Adrenal gland (tissue), 12 donors: ENCODE data around the gene CT47C1. TPM values are rescaled to one million over a fixed set of nuclear protein-coding genes. Genes with fewer than 3 reads are reported as not detected.

Experiments used
- DNase-seq, 7 donors: peaks; one replicate each; pipeline ENCODE4 v3.0.0-alpha.2; 2019 to 2020
- H3K27ac ChIP-seq, 5 donors: fragments of 200-600 bp; sonication (generic) in 4 of 5; 1 replicate in 3 of 5; 2 replicates in 2 of 5; pipeline versions ENCODE4 v1.5.1 to v1.8.0; 2016 to 2020; ENCODE audit warnings: mild to moderate bottlenecking in 1 of 5
- H3K27me3 ChIP-seq: fragments of 200-600 bp; 2 replicates; pipeline ENCODE4 v1.8.0; 2021
- H3K36me3 ChIP-seq, 2 donors: fragments of 200-600 bp; replicated peaks in 1 of 2; 1 replicate in 1 of 2; 2 replicates in 1 of 2; pipeline versions ENCODE4 v1.5.1 to v1.8.0; 2018 to 2022
- H3K4me1 ChIP-seq, 2 donors: fragments of 200-600 bp; replicated peaks in 1 of 2; 1 replicate in 1 of 2; 2 replicates in 1 of 2; pipeline versions ENCODE4 v1.5.1 to v1.8.0; 2018 to 2021
- H3K4me3 ChIP-seq, 4 donors: fragments of 200-600 bp; sonication (generic) in 3 of 4; one replicate each; pipeline ENCODE4 v1.5.1; 2016 to 2018
- H3K9me3 ChIP-seq, 3 donors: fragments of 200-600 bp; sonication (generic) in 1 of 3; replicated peaks in 1 of 3; 1 replicate in 2 of 3; 2 replicates in 1 of 3; pipeline versions ENCODE4 v1.5.1 to v1.8.0; 2016 to 2021
- POLR2A ChIP-seq, 2 donors: fragments of 450-650 bp; IDR thresholded peaks; one replicate each; pipeline ENCODE4 v1.6.1; 2017; ENCODE audit warnings: antibody characterized with exemption in 2 of 2, mild to moderate bottlenecking in 2 of 2, moderate library complexity in 1 of 2
- WGBS, 4 donors: extraction: QIAGEN DNeasy Blood & Tissue Kit in 2 of 4; methylation state at CpG; one replicate each; pipeline versions ENCODE4 v1.1.5 to v1.1.7; 2013 to 2017; 5-methylcytosine and 5-hydroxymethylcytosine counted together
- intact Hi-C, 2 donors: fragments of 100-400 bp; cut with DNase I; formaldehyde crosslinking; loops; one replicate each; pipeline versions ENCODE4 v1.14.1 to v1.15.0; 2022 to 2023
- polyA plus RNA-seq, 3 donors: library from polyadenylated mRNA; stranded (reverse); fragments of 200-250 nt in 2 of 3; fragments of 350-450 nt in 1 of 3; fragmentation: Illumina TruSeq in 1 of 3; extraction: RNeasy Lipid Tissue Mini Kit (QIAGEN cat#74804) in 1 of 3; gene quantifications; one replicate each; pipeline ENCODE4 v1.2.3, GENCODE V29; 2013 to 2014
- total RNA-seq, 9 donors: library from RNA; depleted of rRNA in 4 of 9; stranded (reverse); fragments of >200 nt in 4 of 9; fragments of 120-200 nt in 1 of 9; fragmentation: NEBNext Ultra II Directional in 1 of 9; extraction: Animal tissue kit (Norgen Biotek cat#: 25700) in 1 of 9; gene quantifications; one replicate each; pipeline versions ENCODE4 v1.1.0 to v1.2.4, GENCODE V29; 2013 to 2023
- TF ChIP-seq, protein P1 (sequence below), 6 experiments: fragments of 450-650 bp in 4 of 6; fragments of 200-600 bp in 2 of 6; sonication (generic) in 1 of 6; IDR thresholded peaks; 1 replicate in 5 of 6; 2 replicates in 1 of 6; pipeline versions ENCODE4 v1.5.1 to v1.8.0; 2016 to 2021; ENCODE audit warnings: antibody characterized with exemption in 6 of 6, mild to moderate bottlenecking in 2 of 6, moderate library complexity in 1 of 6
- donor health status: healthy with polysubstance abuse.
- donor health status: Bipolar disorder and iron deficiency.
- donor health status: DM: yes; HTN: yes; CAD: no.
- donor health status: DM: no; HTN: no; CAD: no.
- donor health status: DM: no; HTN: no; CAD: no.
- donor health status: DM: yes; HTN: yes; CAD: no.

The CT47C1 gene
- total and polyA plus RNA-seq, 12 donors = not detected

DNA sequence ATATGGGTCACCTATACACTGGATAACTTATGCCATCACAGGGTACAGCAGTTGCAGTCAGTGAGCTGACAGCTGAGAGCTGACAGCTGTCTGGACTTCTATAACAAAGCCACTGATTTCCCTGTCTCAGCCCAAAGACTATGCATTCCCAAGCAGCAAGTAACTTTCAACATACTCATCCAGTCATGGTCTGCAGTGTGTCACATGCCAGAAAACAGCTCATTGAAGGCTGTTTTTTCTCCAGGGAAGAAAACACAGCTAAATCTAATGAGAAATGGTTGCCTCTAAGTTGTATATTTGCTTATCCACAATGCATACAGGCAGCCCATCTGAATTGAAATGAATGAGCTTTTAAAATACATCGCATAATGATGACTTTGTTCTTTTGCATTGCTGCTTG is 48.5 kb downstream of the CT47C1 start:
- Histone ChIP-seq H3K4me3 (no peak overlapping the region), H3K27me3 (peaks cover 6% of the 10 kb centered on the region), H3K27ac (no peak overlapping the region), H3K36me3 (no peaks in the 10 kb centered on the region), H3K4me1 (no peaks in the 10 kb centered on the region), H3K9me3 (no peaks in the 10 kb centered on the region)
- intact Hi-C loops = no loop called here
- 87 to 93% (median 89%) methylated on average over 1 of the region's 1 CpG for WGBS, 4 donors
- no peak for TF ChIP-seq POLR2A (IDR thresholded peaks at IDR 0.05)
- TF ChIP-seq, protein P1, sequence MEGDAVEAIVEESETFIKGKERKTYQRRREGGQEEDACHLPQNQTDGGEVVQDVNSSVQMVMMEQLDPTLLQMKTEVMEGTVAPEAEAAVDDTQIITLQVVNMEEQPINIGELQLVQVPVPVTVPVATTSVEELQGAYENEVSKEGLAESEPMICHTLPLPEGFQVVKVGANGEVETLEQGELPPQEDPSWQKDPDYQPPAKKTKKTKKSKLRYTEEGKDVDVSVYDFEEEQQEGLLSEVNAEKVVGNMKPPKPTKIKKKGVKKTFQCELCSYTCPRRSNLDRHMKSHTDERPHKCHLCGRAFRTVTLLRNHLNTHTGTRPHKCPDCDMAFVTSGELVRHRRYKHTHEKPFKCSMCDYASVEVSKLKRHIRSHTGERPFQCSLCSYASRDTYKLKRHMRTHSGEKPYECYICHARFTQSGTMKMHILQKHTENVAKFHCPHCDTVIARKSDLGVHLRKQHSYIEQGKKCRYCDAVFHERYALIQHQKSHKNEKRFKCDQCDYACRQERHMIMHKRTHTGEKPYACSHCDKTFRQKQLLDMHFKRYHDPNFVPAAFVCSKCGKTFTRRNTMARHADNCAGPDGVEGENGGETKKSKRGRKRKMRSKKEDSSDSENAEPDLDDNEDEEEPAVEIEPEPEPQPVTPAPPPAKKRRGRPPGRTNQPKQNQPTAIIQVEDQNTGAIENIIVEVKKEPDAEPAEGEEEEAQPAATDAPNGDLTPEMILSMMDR (IDR thresholded peaks at IDR 0.05) = no peak
- DNase-seq = no peak

Other genes starting within 250 kb of the CT47C1 start
- gene ZCCHC12, start 249.2 kb upstream of the CT47C1 start, total RNA-seq = 1 to 10 TPM in 6 of 9 donors, under 1 TPM in 2, not detected in 1; 0.54 to 5.1 (median 1.5) TPM
- gene ZCCHC12, start 249.2 kb upstream of the CT47C1 start, polyA plus RNA-seq = 1 to 10 TPM in 2 of 3 donors, under 1 TPM in 1; 0.77 to 10.0 (median 1.8) TPM
- 1 to 10 TPM; 1.3 to 9.8 (median 7.6) TPM for gene LONRF3, start 98.4 kb upstream of the CT47C1 start, total RNA-seq
- 1 to 10 TPM; 1.4 to 4.8 (median 1.8) TPM for gene LONRF3, start 98.4 kb upstream of the CT47C1 start, polyA plus RNA-seq
- 10 to 100 TPM in 2 of 9 donors, 1 to 10 TPM in 4, under 1 TPM in 3; 0.56 to 12.9 (median 3.2) TPM for gene KIAA1210, start 54.8 kb downstream of the CT47C1 start, total RNA-seq
- 1 to 10 TPM; 1.9 to 3.1 (median 2.3) TPM for gene KIAA1210, start 54.8 kb downstream of the CT47C1 start, polyA plus RNA-seq
- gene PGRMC1, start 163.3 kb downstream of the CT47C1 start, total RNA-seq = 100 to 1,000 TPM; 165 to 745 (median 258) TPM
- 100 to 1,000 TPM in 2 of 3 donors, 10 to 100 TPM in 1; 82.8 to 637 (median 141) TPM for gene PGRMC1, start 163.3 kb downstream of the CT47C1 start, polyA plus RNA-seq